Endothelial cell of umbilical vein (primary cell): Measurements from ENCODE around the gene TMEFF2.

Experiments used
- CTCF ChIP-seq, 2 donors: IDR thresholded peaks; 1 replicate in 1 of 2; 2 replicates in 1 of 2; pipeline ENCODE4 v1.5.1; 2011; ENCODE audit warnings: low read length in 2 of 2, mild to moderate bottlenecking in 2 of 2, moderate library complexity in 2 of 2, control low read depth in 1 of 2, inconsistent platforms in 1 of 2, low read depth in 1 of 2; ENCODE audit not compliant: insufficient read depth in 1 of 2; ENCODE audit errors: extremely low read depth in 1 of 2
- EZH2 ChIP-seq: IDR thresholded peaks from 2 replicates; pipeline ENCODE4 v1.6.1; 2012; ENCODE audit warnings: borderline replicate concordance, low read depth, mild to moderate bottlenecking, moderate library complexity, low read length, inconsistent platforms; ENCODE audit not compliant: severe bottlenecking
- GATA2 ChIP-seq: IDR thresholded peaks from 2 replicates; pipeline ENCODE4 v1.7.0; 2011; ENCODE audit warnings: low read depth, mild to moderate bottlenecking, moderate library complexity, mixed read lengths, low read length; ENCODE audit not compliant: insufficient read length, insufficient read depth
- JUN ChIP-seq: IDR thresholded peaks from 2 replicates; pipeline ENCODE4 v1.6.1; 2011; ENCODE audit warnings: borderline replicate concordance, low read depth; ENCODE audit not compliant: insufficient read length, insufficient read depth
- POLR2A ChIP-seq: IDR thresholded peaks from 2 replicates; pipeline ENCODE4 v1.6.1; 2012; ENCODE audit warnings: low read depth, mild to moderate bottlenecking, control low read depth, low read length
- POLR2AphosphoS5 ChIP-seq: IDR thresholded peaks from 2 replicates; pipeline ENCODE4 v1.6.1; 2012; ENCODE audit warnings: low read depth, mild to moderate bottlenecking, control low read depth, low read length, moderate library complexity; ENCODE audit not compliant: insufficient read depth
- TF ChIP-seq, protein P1 (sequence below): IDR thresholded peaks from 2 replicates; pipeline ENCODE4 v1.6.1; 2011; ENCODE audit not compliant: insufficient read depth, insufficient read length

DNA sequence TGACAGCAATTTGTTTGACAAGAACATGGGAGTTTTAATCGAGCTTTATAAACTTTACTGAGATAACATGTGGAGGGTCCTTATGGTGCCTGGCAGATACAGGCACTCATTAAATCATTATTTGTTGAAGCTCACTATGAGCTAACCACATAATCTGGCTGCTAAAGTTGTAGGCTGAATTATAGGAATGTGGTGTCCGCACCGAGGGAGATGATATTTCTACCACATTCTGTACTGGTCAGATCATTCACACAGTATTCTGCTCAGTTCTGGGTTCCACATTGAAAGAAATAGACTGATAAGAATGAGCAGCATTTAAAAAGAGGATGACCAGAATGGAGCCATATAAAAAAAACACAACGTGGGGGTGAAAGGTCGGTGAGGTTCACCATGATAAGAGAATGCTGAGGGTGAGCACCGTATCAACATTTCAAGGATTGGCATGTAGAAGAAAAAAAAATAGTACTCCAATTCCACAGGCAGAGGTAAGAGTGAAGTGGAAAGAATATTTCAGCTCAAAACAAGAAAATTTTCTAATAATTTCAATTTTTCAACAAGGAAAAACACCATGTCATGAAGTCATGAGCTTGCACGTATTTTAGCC is 54.4 kb downstream of the TMEFF2 start:
- TF ChIP-seq JUN, result no peak
- TF ChIP-seq CTCF (IDR thresholded peaks at IDR 0.05; ENCODE audit: extremely low read depth in 1 of 2, insufficient read depth in 1 of 2, low read depth in 1 of 2, low read length in 2 of 2), result no peak
- TF ChIP-seq POLR2A, result no peak
- TF ChIP-seq EZH2, result no peak
- TF ChIP-seq, protein P1, sequence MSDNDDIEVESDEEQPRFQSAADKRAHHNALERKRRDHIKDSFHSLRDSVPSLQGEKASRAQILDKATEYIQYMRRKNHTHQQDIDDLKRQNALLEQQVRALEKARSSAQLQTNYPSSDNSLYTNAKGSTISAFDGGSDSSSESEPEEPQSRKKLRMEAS, result no peak
- TF ChIP-seq POLR2AphosphoS5, result no peak
- TF ChIP-seq GATA2, result no peak
